Dermis lymphatic vessel endothelial cell (primary cell): Measurements from ENCODE around the gene SLC6A9. TPM values are rescaled to one million over a fixed set of nuclear protein-coding genes. Genes with fewer than 3 reads are reported as not detected.

ENCODE experiments used
- total RNA-seq: library from RNA; depleted of rRNA; stranded (reverse); fragments of >200 nt; gene quantifications from 2 replicates; pipeline ENCODE4 v1.2.1, GENCODE V29; 2014

Gene SLC6A9
- total RNA-seq, result 0.09 and 0.22 TPM in 2 replicates

GRCh38 chr1:44031252-44032169, at the start of gene SLC6A9:
Gene SLC6A9 (minus strand): TSS chr1:44031462. CDS start chr1:44024277, 7,185 bp downstream.

GRCh38 chr1:43991476-43992231, 39.6 kb downstream of the SLC6A9 start, which contains the start of gene CCDC24:
Gene CCDC24 (plus strand): TSS chr1:43991599. CDS start chr1:43991879, 280 bp downstream.

GRCh38 chr1:43978551-43979260, 52.6 kb downstream of the SLC6A9 start, which contains the start of gene B4GALT2:
Gene B4GALT2 (plus strand): TSS chr1:43979210. CDS start chr1:43981161, 1,951 bp downstream.

GRCh38 chr1:43974443-43975248, 56.6 kb downstream of the SLC6A9 start, which contains the start of gene ATP6V0B:
Gene ATP6V0B (plus strand): TSS chr1:43974960. CDS start chr1:43975041, 81 bp downstream.

GRCh38 chr1:43969746-43970466, 61.4 kb downstream of the SLC6A9 start, which contains the start of gene DPH2:
Gene DPH2 (plus strand): TSS chr1:43970010. CDS start chr1:43970176, 166 bp downstream.

Other genes starting within 250 kb of the SLC6A9 start
- not detected in 2 replicates for gene ARTN, start 97.7 kb downstream of the SLC6A9 start, total RNA-seq
- 5.7 and 6.3 TPM in 2 replicates for gene IPO13, start 84.5 kb downstream of the SLC6A9 start, total RNA-seq
- 12.7 and 14.0 TPM in 2 replicates for gene DPH2, start 61.5 kb downstream of the SLC6A9 start, total RNA-seq
- 107 and 117 TPM in 2 replicates for gene ATP6V0B, start 56.5 kb downstream of the SLC6A9 start, total RNA-seq
- 35.9 and 39.6 TPM in 2 replicates for gene B4GALT2, start 52.3 kb downstream of the SLC6A9 start, total RNA-seq
- 0.43 and 0.60 TPM in 2 replicates for gene CCDC24, start 39.9 kb downstream of the SLC6A9 start, total RNA-seq
- not detected in 2 replicates for gene KLF17, start 87.4 kb upstream of the SLC6A9 start, total RNA-seq
- gene KLF18, start 110.2 kb upstream of the SLC6A9 start, total RNA-seq, result not detected in 2 replicates
- 13.8 and 15.3 TPM in 2 replicates for gene DMAP1, start 182.0 kb upstream of the SLC6A9 start, total RNA-seq